Astrocyte of the cerebellum (primary cell): ENCODE measurements around the gene CEACAM21.

Source experiments
- DNase-seq: peaks from one replicate; pipeline ENCODE4 v3.0.0-alpha.2; 2011; ENCODE audit warnings: low read depth
- H3K4me3 ChIP-seq: 2 replicates; pipeline ENCODE4 v1.5.1; 2011; ENCODE audit warnings: mild to moderate bottlenecking, low read depth, low read length, moderate library complexity
- CTCF ChIP-seq: IDR thresholded peaks from 2 replicates; pipeline ENCODE4 v1.5.1; 2012; ENCODE audit warnings: low read length, low read depth, moderate library complexity, mild to moderate bottlenecking; ENCODE audit errors: missing control alignments
- in situ Hi-C: cut with HindIII; loops from 2 replicates; pipeline ENCODE4 v1.10.0; 2017; ENCODE audit warnings: low sequenced_read_pairs

Gene CEACAM21

GRCh38 chr19:41575998-41576397 is at the start of gene CEACAM21:
Gene CEACAM21, plus strand, starts transcription at chr19:41576166. Its CDS starts 109 bp downstream, at chr19:41576275.
- DNase-seq, result no peak
- no peak for TF ChIP-seq CTCF
- no peak within 1 kb of the TSS for H3K4me3 ChIP-seq
- in situ Hi-C loops, result no loop called here

- DNase-seq, result no peak
- in situ Hi-C loops, result no loop called here
- no peak for TF ChIP-seq CTCF
- no peak overlapping the region for H3K4me3 ChIP-seq
Measured at GRCh38 chr19:41527089-41527488, 48.9 kb upstream of the CEACAM21 start.

- no peak for DNase-seq
- no peak for TF ChIP-seq CTCF
- no peak overlapping the region for H3K4me3 ChIP-seq
- in situ Hi-C loops, result no loop called here
Measured at GRCh38 chr19:41528106-41528505, 47.9 kb upstream of the CEACAM21 start.

GRCh38 chr19:41529484-41530183 is 46.3 kb upstream of the CEACAM21 start:
- DNase-seq, result no peak
- in situ Hi-C loops, result loop anchor here (5.0 kb wide), 1 partner anchor 32 kb away; no protein-coding TSS in a partner anchor
- TF ChIP-seq CTCF, result no peak
- H3K4me3 ChIP-seq, result no peak overlapping the region

GRCh38 chr19:41530184-41530534 is 45.8 kb upstream of the CEACAM21 start:
- no peak overlapping the region for H3K4me3 ChIP-seq

GRCh38 chr19:41530761-41531301 is 45.1 kb upstream of the CEACAM21 start:
- H3K4me3 ChIP-seq, result no peak overlapping the region
- no peak for DNase-seq
- in situ Hi-C loops, result loop anchor here (5.0 kb wide), 1 partner anchor 34 kb away; no protein-coding TSS in a partner anchor
- TF ChIP-seq CTCF, result no peak

More at GRCh38 chr19:41530184-41530534, 45.8 kb upstream of the CEACAM21 start:
- TF ChIP-seq CTCF, result no peak
- in situ Hi-C loops, result loop anchor here (5.0 kb wide), 1 partner anchor 33 kb away; no protein-coding TSS in a partner anchor
- no peak for DNase-seq
